HepG2 (cell line): Measurements from ENCODE around the gene C12orf43. TPM values are rescaled to one million over a fixed set of nuclear protein-coding genes. Genes with fewer than 3 reads are reported as not detected.
A peak's percentile ranks its signal among the peaks of the same experiment; 100 is the strongest.

Source experiments
- ATAC-seq: fragments of 200-7000 bp; cut with Tn5 transposase; 3 replicates; pipeline ENCODE4 v1.9.1; 2020; ENCODE audit warnings: mild to moderate bottlenecking, moderate library complexity
- BruUV-seq: library from RNA; stranded (reverse); fragments of 400-500 nt; replicated peaks from 2 replicates; lab custom pipeline; 2021; lab: Mats Ljungman, UMichigan
- CTCF ChIA-PET: fragments of 300-600 bp; formaldehyde crosslinking; extraction: SDS; loops from one replicate; lab custom pipeline; 2021; ENCODE audit warnings: low total read pairs, inconsistent platforms, low intra/inter-chr PET ratio; lab: Yijun Ruan, JAX
- POLR2A ChIA-PET: fragments of 350-600 bp; sonication (Branson Sonifier 250); formaldehyde crosslinking; loops from one replicate; lab custom pipeline; 2020; ENCODE audit warnings: antibody characterized with exemption, inconsistent platforms; lab: Yijun Ruan, JAX
- DNase-seq: peaks from one replicate; pipeline ENCODE4 v3.0.0-alpha.2; 2015; ENCODE audit warnings: low spot score
- FAIRE-seq: peaks from 3 replicates; lab custom pipeline; 2011; peaks lifted over from hg19 to GRCh38; lab: Jason Lieb, UNC
- H2AFZ ChIP-seq: one replicate; pipeline ENCODE4 v1.6.1; 2011; ENCODE audit warnings: low read length, inconsistent platforms
- H3K27ac ChIP-seq: fragments of 300-600 bp; 3 replicates; pipeline ENCODE4 v1.8.0; 2011; ENCODE audit warnings: mixed run types, mild to moderate bottlenecking, mixed read lengths, low read length, inconsistent platforms; ENCODE audit not compliant: insufficient read depth; ENCODE audit errors: extremely low read length
- H3K27me3 ChIP-seq, 2 experiments: fragments of 200-600 bp in 1 of 2; 2 replicates in 1 of 2; 3 replicates in 1 of 2; pipeline versions ENCODE4 v1.6.0 to v1.8.0; 2011; ENCODE audit warnings: low read length in 2 of 2, mild to moderate bottlenecking in 2 of 2, moderate library complexity in 2 of 2, inconsistent platforms in 1 of 2; ENCODE audit not compliant: insufficient read depth in 2 of 2, control insufficient read depth in 1 of 2
- H3K36me3 ChIP-seq, 2 experiments: fragments of 200-600 bp in 1 of 2; replicated peaks in 1 of 2; 2 replicates in 1 of 2; 3 replicates in 1 of 2; pipeline versions ENCODE4 v1.5.1 to v1.8.0; 2011; ENCODE audit warnings: low read length in 2 of 2, inconsistent platforms in 1 of 2; ENCODE audit not compliant: insufficient read depth in 2 of 2, control insufficient read depth in 1 of 2
- H3K4me1 ChIP-seq: 2 replicates; pipeline ENCODE4 v1.5.1; 2012; ENCODE audit warnings: low read length, inconsistent platforms; ENCODE audit not compliant: insufficient read depth
- H3K4me2 ChIP-seq: 2 replicates; pipeline ENCODE4 v1.6.0; 2011; ENCODE audit warnings: low read depth, low read length, inconsistent platforms
- H3K4me3 ChIP-seq, 3 experiments: fragments of 200-600 bp in 1 of 3; sonication (generic), shearing (Covaris generic) in 1 of 3; replicated peaks in 1 of 3; 2 replicates each; pipeline ENCODE4 v1.5.1; 2011 to 2016; ENCODE audit warnings: low read length in 3 of 3, inconsistent platforms in 2 of 3, low read depth in 2 of 3, mild to moderate bottlenecking in 2 of 3, control low read depth in 1 of 3, mixed read lengths in 1 of 3; ENCODE audit not compliant: insufficient read depth in 1 of 3
- H3K79me2 ChIP-seq: one replicate; pipeline ENCODE4 v1.6.1; 2011; ENCODE audit warnings: low read length, inconsistent platforms; ENCODE audit not compliant: insufficient read depth
- H3K9ac ChIP-seq: 2 replicates; pipeline ENCODE4 v1.6.0; 2011; ENCODE audit warnings: mild to moderate bottlenecking, low read depth, low read length, inconsistent platforms; ENCODE audit not compliant: insufficient read depth
- H3K9me3 ChIP-seq: 2 replicates; pipeline ENCODE4 v1.5.1; 2012; ENCODE audit warnings: mild to moderate bottlenecking, low read length
- H4K20me1 ChIP-seq: 2 replicates; pipeline ENCODE4 v1.6.0; 2011; ENCODE audit warnings: inconsistent platforms, mild to moderate bottlenecking, low read length, moderate library complexity; ENCODE audit not compliant: insufficient read depth
- ADNP ChIP-seq: sonication (generic); formaldehyde crosslinking; IDR thresholded peaks from 2 replicates; pipeline ENCODE4 v1.4.0; 2020; ENCODE audit warnings: missing genetic modification reagents
- E2F1 ChIP-seq: sonication (generic); formaldehyde crosslinking; IDR thresholded peaks from 2 replicates; pipeline ENCODE4 v1.5.0; 2020; ENCODE audit warnings: missing genetic modification reagents
- HNF4G ChIP-seq, 2 experiments: sonication (generic) in 1 of 2; formaldehyde crosslinking in 1 of 2; IDR thresholded peaks; 2 replicates each; pipeline versions ENCODE4 v1.4.0 to v1.6.1; 2011 to 2020; ENCODE audit warnings: borderline replicate concordance in 2 of 2, low read depth in 2 of 2, mild to moderate bottlenecking in 2 of 2, low read length in 1 of 2, missing genetic modification reagents in 1 of 2, moderate library complexity in 1 of 2
- NPAS2 ChIP-seq: sonication (generic); formaldehyde crosslinking; IDR thresholded peaks from 2 replicates; pipeline ENCODE4 v1.8.0; 2022; ENCODE audit warnings: mild to moderate bottlenecking, missing genetic modification reagents, borderline replicate concordance
- POLR2A ChIP-seq, 2 experiments: IDR thresholded peaks; 2 replicates each; pipeline ENCODE4 v1.6.1; 2011; ENCODE audit warnings: low read depth in 2 of 2, low read length in 2 of 2, mild to moderate bottlenecking in 1 of 2, moderate library complexity in 1 of 2; ENCODE audit not compliant: insufficient read depth in 1 of 2
- RELA ChIP-seq: sonication (generic); formaldehyde crosslinking; IDR thresholded peaks from 2 replicates; pipeline ENCODE4 v1.4.0; 2020; ENCODE audit warnings: missing genetic modification reagents
- SMAD9 ChIP-seq: sonication (generic); formaldehyde crosslinking; IDR thresholded peaks from 2 replicates; pipeline ENCODE4 v1.5.1; 2020; ENCODE audit warnings: mild to moderate bottlenecking, missing genetic modification reagents
- TGIF2 ChIP-seq: IDR thresholded peaks from 2 replicates; pipeline ENCODE4 v1.6.1; 2016; ENCODE audit warnings: control low read depth, missing compliant biosample characterization
- ZNF230 ChIP-seq: sonication (generic); formaldehyde crosslinking; IDR thresholded peaks from 2 replicates; pipeline ENCODE4 v1.4.0; 2020; ENCODE audit warnings: mild to moderate bottlenecking, missing genetic modification reagents
- ZNF333 ChIP-seq: sonication (generic); formaldehyde crosslinking; IDR thresholded peaks from 2 replicates; pipeline ENCODE4 v1.4.0; 2020; ENCODE audit warnings: mild to moderate bottlenecking, missing genetic modification reagents, borderline replicate concordance
- ZNF567 ChIP-seq: sonication (generic); formaldehyde crosslinking; IDR thresholded peaks from 2 replicates; pipeline ENCODE4 v1.8.1; 2023; ENCODE audit warnings: mild to moderate bottlenecking, missing genetic modification reagents, borderline replicate concordance
- ZNF879 ChIP-seq: sonication (generic); formaldehyde crosslinking; IDR thresholded peaks from 2 replicates; pipeline ENCODE4 v1.8.1; 2023; ENCODE audit warnings: missing genetic modification reagents
- ZSCAN30 ChIP-seq: sonication (generic); formaldehyde crosslinking; IDR thresholded peaks from 2 replicates; pipeline ENCODE4 v1.5.0; 2020; ENCODE audit warnings: mild to moderate bottlenecking, missing genetic modification reagents
- WGBS: methylation state at CpG from one replicate; pipeline ENCODE4 v1.1.6; 2017; ENCODE audit warnings: low lambda C conversion rate; 5-methylcytosine and 5-hydroxymethylcytosine counted together
- in situ Hi-C: cut with HindIII; loops from 2 replicates; pipeline ENCODE4 v1.10.0; 2017; ENCODE audit warnings: low pct_unique_long_range_greater_than_20kb; ENCODE audit not compliant: extremely low pct_ligation_motif_present
- intact Hi-C: fragments of 100-400 bp; cut with micrococcal nuclease; formaldehyde crosslinking; loops from one replicate; pipeline ENCODE4 v1.10.0; 2022; ENCODE audit not compliant: unreplicated experiment
- polyA plus RNA-seq, 8 experiments: library from polyadenylated mRNA; depleted of rRNA in 3 of 8; stranded (reverse) in 7 of 8; unstranded in 1 of 8; fragments of >200 nt; fragmentation: Illumina TruSeq in 4 of 8; extraction: Trizol in 4 of 8; gene quantifications; 2 replicates each; pipeline versions ENCODE4 v1.2.1 to v1.2.3, GENCODE V29; 2011 to 2016; ENCODE audit warnings: low read depth in 4 of 8, missing spikeins in 1 of 8, mixed read lengths in 1 of 8; ENCODE audit not compliant: insufficient read depth in 1 of 8
- total RNA-seq, 5 experiments: library from RNA; depleted of rRNA; stranded (reverse); fragments of >200 nt; fragmentation: Illumina TruSeq; extraction: Trizol; gene quantifications; 2 replicates each; pipeline ENCODE4 v1.2.3, GENCODE V29; 2016; ENCODE audit warnings: low read depth in 1 of 5
- TF ChIP-seq, protein P1 (sequence below): sonication (generic); formaldehyde crosslinking; IDR thresholded peaks from 2 replicates; pipeline ENCODE4 v1.4.0; 2020; ENCODE audit warnings: missing genetic modification reagents, mild to moderate bottlenecking, borderline replicate concordance
- TF ChIP-seq, protein P2 (sequence below), 2 experiments: sonication (generic) in 1 of 2; formaldehyde crosslinking in 1 of 2; IDR thresholded peaks; 2 replicates each; pipeline versions ENCODE4 v1.5.1 to v1.6.1; 2011 to 2020; ENCODE audit warnings: borderline replicate concordance in 1 of 2, low read depth in 1 of 2, low read length in 1 of 2, mild to moderate bottlenecking in 1 of 2, missing genetic modification reagents in 1 of 2, moderate library complexity in 1 of 2
- TF ChIP-seq, protein P3 (sequence below): sonication (generic); formaldehyde crosslinking; IDR thresholded peaks from 2 replicates; pipeline ENCODE4 v1.4.0; 2020; ENCODE audit warnings: mild to moderate bottlenecking, missing genetic modification reagents

The C12orf43 gene
- total and polyA plus RNA-seq, 2 of the 13 experiments (the other 11 are each of a cell fraction or from before 2014, with no cell fraction given): 7.9 to 11.1 TPM

DNA sequence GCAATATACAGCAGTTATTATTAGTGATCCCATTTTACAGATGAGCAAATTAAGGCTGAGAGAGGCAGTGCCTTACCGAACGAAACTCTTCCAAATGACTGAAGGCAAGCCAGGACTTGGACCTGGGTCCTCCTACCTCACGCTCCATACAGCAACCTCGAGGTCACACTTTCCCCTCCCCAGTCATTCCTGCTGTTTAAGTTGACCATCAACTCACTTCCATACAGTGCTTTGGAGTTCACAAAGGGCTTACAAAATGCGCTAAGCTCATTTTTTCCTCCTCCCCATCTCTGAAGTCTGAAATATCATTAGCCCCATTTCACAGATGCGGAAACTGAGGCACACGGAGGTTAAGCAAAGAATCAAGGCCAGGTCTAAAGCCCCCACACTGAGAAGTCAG, 33.6 kb downstream of the C12orf43 start (continued):
- TF ChIP-seq, protein P1, sequence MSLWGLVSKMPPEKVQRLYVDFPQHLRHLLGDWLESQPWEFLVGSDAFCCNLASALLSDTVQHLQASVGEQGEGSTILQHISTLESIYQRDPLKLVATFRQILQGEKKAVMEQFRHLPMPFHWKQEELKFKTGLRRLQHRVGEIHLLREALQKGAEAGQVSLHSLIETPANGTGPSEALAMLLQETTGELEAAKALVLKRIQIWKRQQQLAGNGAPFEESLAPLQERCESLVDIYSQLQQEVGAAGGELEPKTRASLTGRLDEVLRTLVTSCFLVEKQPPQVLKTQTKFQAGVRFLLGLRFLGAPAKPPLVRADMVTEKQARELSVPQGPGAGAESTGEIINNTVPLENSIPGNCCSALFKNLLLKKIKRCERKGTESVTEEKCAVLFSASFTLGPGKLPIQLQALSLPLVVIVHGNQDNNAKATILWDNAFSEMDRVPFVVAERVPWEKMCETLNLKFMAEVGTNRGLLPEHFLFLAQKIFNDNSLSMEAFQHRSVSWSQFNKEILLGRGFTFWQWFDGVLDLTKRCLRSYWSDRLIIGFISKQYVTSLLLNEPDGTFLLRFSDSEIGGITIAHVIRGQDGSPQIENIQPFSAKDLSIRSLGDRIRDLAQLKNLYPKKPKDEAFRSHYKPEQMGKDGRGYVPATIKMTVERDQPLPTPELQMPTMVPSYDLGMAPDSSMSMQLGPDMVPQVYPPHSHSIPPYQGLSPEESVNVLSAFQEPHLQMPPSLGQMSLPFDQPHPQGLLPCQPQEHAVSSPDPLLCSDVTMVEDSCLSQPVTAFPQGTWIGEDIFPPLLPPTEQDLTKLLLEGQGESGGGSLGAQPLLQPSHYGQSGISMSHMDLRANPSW (CRISPR knock-in tag): no peak
- TF ChIP-seq TGIF2 (CRISPR knock-in tag) (no peak), ZNF879 (CRISPR knock-in tag) (no peak), ZSCAN30 (CRISPR knock-in tag) (no peak), ADNP (peak; percentile 69; the same call in 1 of the 2 replicates), RELA (CRISPR knock-in tag) (no peak), HNF4G (IDR thresholded peaks at IDR 0.05; ENCODE audit: borderline replicate concordance, low read depth, low read length) (no peak), HNF4G (CRISPR knock-in tag; IDR thresholded peaks at IDR 0.05; ENCODE audit: borderline replicate concordance, low read depth) (no peak), NPAS2 (CRISPR knock-in tag) (no peak)

DNA sequence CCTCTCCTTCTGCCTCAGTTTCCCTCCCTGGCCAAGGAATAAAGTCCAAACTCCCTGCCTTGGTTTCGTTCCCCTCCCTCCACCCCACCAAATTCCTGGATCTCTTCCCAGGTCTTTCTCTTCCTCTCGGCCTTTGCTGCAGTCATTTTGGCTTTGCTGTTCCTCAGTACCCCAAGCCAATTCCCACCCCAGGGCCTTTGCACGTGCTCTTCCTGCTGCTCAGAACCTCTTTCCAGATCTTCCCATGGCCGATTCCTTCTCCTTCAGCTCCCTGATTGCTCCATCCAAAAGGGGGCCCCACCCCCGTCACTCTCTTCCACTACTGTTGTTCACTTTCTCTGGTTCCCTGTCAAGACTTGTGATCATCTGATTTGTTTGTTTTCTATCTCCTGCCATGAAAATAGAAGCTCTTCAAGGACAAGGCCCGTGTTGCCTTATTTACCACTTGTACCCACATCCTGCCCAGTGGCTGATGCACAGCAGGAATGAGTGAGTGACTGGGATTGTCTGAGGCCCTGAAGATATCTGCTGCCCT, 34.8 kb downstream of the C12orf43 start:
- H3K9ac ChIP-seq: peak overlapping the region; percentile 99
- in situ Hi-C loops: no loop called here
- H3K27me3 ChIP-seq: no peaks in the 10 kb centered on the region; a peak in 1 of 5 replicates
- CTCF ChIA-PET: no interaction called here
- H2AFZ ChIP-seq: no peak overlapping the region
- POLR2A ChIA-PET: interaction anchor here (0.5 to 6.9 kb wide), 17 partner anchors 9 to 690 kb away, joined by 3 to 176 read pairs (median 8); partner anchors contain the start of genes POP5 and RNU4-2
- peaks cover 72% of the 10 kb centered on the region for H3K79me2 ChIP-seq
- H3K27ac ChIP-seq: peak overlapping the region; percentile 100
- peak overlapping the region; percentile 90 to 98 (median 98) for H3K4me3 ChIP-seq
- H4K20me1 ChIP-seq: no peaks in the 10 kb centered on the region
- H3K9me3 ChIP-seq: no peaks in the 10 kb centered on the region
- intact Hi-C loops: no loop called here
- peaks cover 62% of the 10 kb centered on the region for H3K4me1 ChIP-seq
- DNase-seq: no peak
- WGBS: 25% methylated on average over 6 of the region's 6 CpGs
- ATAC-seq: no peak
- peaks cover 3 to 12% of the 10 kb centered on the region in 2 experiments; a peak in 3 of 5 replicates for H3K36me3 ChIP-seq
- BruUV-seq: no TSS peak
- no peak for FAIRE-seq
- peak overlapping the region; percentile 93 for H3K4me2 ChIP-seq
- TF ChIP-seq, protein P2, sequence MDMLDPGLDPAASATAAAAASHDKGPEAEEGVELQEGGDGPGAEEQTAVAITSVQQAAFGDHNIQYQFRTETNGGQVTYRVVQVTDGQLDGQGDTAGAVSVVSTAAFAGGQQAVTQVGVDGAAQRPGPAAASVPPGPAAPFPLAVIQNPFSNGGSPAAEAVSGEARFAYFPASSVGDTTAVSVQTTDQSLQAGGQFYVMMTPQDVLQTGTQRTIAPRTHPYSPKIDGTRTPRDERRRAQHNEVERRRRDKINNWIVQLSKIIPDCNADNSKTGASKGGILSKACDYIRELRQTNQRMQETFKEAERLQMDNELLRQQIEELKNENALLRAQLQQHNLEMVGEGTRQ (IDR thresholded peaks at IDR 0.05; ENCODE audit: low read depth, low read length): no peak
- TF ChIP-seq, protein P2 (CRISPR knock-in tag; IDR thresholded peaks at IDR 0.05; ENCODE audit: borderline replicate concordance): no peak
- TF ChIP-seq SMAD9 (CRISPR knock-in tag) (no peak), E2F1 (CRISPR knock-in tag) (no peak), ZNF333 (CRISPR knock-in tag) (no peak), POLR2A (IDR thresholded peaks at IDR 0.05; ENCODE audit: insufficient read depth in 1 of 2, low read depth in 2 of 2, low read length in 2 of 2) (peak in 1 of 2 experiments; percentile 11; a peak in 1 of 4 replicates), ZNF567 (CRISPR knock-in tag) (no peak), ZNF230 (CRISPR knock-in tag) (no peak)
- TF ChIP-seq, protein P3, sequence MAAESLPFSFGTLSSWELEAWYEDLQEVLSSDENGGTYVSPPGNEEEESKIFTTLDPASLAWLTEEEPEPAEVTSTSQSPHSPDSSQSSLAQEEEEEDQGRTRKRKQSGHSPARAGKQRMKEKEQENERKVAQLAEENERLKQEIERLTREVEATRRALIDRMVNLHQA: no peak
